Stimulated activated CD8-positive, alpha-beta memory T cell treated with anti-CD3 and anti-CD28 coated beads, Interleukin-4, amount 100 ng/mL, for 4 hours (primary cell): ENCODE measurements around the gene P2RY6.

Experiments
- DNase-seq, 2 donors: peaks; one replicate each; pipeline ENCODE4 v3.0.0-alpha.2; 2020; ENCODE audit warnings: low read depth in 2 of 2, low spot score in 1 of 2

Gene P2RY6

DNA sequence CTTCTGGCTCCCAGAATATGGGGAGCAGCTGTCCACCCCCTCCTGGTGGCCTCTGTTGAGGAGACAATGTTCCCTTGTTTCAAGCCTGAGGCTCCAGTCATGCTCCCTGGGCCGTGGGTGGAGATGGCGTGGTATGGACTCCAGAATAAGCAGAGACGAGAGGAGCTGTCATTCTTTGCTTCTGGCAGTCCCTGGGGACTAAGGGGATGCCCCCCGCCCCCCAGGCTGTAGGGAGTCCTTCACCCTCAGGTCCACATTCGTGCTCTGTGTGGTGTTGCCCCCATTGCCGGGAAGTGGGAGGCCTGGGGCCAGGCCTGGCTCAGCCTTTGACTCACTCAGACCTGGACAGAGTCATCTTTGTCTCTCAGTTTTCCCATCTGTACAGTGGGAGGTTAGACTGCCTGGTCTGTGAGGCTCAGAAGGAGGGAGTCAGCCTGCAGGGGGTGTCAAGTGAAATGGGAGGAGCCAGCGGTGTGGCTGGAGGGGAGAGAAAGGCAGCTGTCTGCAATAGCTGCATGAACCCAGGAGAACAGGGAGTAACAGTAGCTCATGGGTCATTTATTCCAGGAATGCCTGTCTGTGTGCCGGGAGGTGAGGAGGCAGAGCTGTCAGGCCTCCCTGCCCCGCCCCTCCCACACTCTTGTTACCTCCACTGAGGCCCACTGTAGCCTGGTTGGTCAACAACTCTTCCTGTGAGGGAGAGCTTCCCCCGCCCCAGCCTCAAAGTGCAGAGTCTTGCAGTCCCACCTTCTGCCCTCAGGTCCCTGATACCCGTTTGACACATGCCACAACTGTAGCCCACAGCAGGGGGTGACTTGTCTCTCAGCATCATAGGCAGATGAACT, 42.2 kb downstream of the P2RY6 start:
- DNase-seq, result no peak

DNA sequence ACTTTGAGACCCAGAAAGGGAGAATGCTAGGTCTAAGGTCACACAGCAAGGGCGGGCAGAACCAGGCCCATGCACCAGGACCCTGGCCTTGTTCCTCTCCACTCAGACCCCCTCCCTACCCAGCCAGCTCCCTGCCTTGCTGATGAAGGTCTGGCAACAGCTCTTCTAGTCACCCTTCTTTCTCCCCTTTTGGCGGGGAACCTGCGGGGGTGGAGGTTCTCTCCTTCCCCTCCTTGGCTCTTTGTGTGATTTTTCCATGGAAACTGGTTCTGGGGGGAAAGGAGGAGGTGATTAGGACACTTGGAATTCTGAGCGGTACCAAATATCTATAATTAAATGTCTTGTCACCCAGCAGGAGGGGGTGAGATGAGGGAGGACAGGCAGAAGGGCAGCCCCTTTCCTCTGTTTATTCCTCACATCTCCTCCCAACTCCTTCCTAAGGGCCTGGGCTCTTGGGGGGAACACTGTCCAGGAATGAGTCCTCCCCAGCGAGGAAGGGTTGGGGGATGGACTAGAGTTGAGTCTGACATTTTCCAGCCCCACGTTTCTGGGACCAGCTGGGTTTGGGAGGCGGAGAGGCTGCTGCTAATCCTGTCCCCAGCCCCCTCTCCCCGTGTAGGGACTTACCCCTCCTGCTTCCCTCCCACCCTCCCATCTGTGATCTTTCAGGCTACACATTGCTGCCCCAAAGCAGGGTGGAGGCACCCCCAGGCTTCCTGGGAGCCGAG, 43.3 kb downstream of the P2RY6 start:
- no peak for DNase-seq

DNA sequence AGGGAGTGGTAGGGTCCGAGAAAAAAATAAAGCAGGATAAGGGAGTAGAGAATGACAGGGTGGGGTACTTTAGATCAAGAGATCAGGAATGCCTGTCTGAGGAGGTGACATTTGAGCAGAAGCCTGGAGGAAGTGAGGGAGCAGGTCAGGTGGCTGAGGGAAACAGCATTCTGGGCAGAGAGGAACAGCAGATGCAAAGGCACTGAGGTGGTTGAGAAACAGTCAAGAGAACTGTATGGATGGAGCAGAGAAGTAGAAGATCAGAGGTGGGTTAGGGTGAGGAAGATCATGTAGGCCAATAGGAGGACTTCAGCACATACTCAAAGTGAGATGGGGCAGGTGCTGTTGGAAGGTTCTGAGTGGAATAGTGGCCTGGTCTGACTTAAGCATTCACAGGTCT, 44.3 kb downstream of the P2RY6 start:
- DNase-seq, result no peak

DNA sequence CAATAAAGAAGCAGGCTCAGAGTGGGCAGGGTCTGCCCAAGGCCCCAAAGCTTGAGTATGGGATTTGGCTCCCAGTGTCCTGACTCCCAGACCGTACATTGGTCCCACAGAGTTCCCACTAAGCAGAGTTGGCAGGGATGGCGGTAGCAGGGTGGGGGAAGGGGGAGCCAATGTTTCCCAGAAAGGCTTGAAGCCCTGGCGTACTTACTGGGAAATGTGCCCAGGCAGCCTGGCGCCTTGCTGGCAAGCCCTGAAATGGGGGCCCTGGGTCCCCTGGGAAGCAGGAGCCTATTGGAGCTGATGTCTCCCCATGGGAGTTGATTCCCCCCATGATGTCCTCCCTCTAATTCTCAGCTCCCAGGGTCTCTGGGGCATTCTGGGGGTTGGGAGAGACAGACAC, 45.2 kb downstream of the P2RY6 start:
- DNase-seq, result no peak

DNA sequence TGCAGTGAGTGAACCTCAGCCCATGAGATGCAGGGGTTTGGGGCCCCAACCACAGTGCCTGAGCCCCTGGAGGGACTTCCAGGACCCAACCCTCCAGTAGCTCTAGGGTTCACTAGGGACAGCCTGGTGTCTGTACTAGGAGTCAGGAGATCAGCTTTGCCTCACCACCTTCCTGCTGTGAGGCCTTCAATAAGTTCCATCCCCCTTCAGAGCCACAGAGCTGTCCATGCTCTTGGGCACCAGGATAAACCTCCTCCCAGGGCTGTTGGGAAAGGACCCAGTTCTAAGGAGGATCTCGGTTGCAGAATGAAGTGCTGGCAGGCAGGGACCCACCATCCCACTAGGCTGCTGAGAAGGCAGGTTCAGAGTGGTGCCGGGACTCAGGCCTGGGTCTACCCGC, 45.7 kb downstream of the P2RY6 start:
- no peak for DNase-seq

DNA sequence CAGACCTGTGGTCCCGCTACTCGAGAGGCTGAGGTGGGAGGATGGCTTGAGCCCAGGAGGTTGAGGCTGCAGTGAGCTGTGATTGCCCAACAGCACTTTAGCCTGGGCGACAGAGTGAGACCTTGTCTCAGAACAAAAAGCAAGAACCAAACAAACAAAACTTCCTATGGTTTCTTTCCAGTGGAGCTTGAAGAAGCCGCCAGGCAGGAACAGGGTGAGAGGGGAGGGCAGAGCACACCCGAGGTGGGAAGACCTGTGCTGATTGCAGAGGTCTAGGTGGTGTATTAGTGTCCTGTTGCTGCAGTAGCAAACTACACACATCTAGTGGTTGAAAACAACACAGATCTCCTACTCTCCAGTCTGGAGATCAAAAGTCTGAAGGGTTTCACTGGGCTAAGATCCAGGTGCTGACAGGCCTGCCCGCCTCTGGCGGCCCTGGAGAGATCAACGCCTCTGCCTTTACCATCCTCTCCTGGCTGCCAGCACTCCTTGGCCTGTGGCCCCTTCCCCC, 46.4 kb downstream of the P2RY6 start:
- no peak for DNase-seq

DNA sequence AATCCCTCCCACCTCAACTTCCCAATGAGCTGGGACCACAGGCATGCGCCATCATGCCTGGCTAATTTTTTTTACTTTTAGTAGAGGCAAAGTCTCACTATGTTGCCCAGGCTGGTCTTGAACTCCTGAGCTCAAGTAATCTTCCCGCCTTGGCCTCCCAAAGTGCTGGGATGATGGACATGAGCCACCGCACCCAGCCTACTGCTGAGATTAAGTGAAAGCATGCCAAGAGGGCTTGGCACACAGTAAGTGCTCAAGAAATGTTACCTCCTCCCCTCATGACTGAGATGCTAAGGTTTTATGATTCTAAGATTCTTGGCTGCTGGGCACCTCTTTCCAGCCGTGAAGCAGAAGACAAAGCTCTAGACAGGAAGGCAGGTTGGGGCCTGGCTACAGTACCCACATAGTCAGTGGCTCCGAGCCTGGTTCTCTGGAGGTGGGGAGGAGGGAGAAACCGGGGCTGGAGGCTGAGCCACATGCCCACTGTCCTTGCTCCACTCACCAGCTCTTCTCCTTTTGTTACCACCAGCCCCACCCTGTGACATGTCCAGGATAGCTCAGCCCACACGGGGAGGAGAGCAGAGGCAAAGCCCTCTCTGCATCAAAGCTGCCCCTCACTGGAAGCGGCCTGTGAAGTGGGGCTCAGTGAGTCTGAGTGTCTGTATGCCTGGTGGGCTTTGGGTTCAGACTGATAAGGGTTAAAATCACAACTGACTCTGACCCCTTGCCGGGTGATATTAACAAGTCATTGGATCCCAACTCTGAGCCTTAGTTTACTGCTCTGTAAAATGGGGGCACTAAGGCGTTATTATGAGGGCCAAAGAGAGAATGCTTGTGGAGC, 48.8 kb downstream of the P2RY6 start:
- DNase-seq, result no peak

DNA sequence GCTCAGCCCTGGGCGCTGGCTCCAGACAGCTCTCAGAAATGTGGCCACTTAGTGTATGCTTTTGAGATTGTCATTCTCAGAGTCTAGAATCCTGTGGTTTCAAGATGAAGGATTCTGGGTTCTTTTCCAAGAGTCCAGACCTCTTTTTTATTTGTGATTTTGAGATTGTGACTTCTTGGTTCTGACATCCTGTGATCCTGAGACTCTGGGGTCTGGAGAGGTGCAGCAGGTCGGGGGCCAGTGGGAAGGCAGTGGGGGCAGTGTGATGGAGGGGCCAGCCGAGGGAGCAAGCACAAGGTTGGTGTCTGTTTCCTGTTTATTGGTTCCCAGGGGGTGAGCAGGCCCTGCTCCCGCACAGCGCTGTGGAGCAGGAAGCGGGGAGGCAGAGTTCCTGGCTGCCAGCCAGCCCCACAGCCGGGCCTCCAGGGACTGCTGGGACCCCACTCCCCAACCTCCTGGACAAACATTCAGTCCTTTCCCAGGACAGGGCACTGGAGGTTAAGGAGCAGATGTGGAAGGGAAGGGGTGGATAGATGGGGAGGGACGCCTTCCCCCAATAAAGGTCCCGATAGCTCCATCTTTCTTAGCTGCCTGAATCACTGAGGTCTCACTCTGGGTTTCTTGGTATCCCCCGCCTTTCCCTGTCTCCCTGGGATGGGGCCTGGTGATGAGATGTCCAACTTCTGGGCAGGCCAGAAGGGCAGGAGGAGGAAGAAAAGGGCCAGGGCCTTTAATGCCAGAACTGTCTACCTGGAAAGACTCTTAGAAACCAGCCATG, 49.7 kb downstream of the P2RY6 start:
- no peak for DNase-seq

DNA sequence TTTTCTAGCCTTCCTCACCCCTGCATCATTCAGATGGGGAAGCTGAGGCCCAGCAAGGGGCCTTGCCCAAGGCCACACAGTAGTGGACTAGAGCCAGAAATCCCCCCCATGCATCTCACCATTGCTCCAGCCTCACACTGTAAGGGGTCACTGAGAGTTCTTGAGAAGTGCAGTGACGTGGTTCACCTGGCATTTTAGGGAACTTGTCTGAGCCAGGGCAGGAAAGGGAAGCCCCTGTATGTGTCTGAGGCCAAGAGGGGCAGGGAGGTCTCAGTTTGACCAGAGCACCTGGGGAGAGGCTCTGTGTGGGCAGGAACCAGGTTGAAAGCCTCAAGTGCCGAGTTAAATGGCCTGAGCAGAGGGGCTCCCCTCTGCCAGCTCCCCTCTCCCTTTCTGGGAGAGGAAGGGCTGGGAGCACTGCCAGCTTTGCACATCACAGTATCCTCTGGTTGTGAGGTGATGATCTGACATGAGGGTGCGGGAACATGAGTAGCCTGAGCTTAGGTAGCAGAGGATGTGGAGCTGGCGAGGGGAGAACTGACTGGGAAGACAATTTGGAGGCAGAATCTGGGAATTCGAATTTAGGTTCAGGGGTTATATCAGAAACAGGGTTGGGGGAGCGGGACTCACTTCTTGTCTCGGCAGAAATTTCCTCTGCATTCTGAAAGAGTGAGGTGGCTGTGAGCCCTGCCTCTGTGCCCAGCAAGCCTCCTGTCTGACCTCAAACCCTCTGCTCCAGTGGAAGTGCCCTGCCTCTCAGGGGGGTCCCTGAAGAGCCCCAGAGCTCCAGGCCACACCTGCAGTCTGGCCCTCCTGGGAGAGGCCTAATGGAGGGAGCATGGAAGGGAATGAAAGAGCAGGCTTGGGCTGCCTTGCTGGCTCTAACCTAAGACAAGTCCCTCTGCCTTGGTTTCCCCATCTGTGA, 50.5 kb downstream of the P2RY6 start:
- DNase-seq, result no peak

DNA sequence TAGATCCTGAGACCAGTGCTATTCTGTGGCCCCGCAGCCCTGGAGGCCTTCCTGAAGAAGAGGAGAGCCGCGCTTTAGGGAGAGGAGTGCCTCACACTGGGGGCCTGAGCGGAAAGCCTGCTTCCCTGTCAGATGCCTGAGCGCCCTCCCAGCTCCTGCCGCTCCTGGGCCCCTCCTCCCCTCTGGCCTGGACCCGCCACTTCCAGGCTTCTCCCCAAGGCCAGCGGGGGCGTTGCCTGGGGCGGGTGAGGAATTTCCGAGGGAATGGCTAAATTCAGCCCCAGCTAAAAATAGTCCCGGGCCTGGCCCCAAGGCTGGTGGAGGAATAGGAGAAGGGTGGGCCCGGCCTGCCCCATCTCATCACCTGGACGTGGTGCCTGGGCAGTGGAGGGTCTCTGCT, 51.3 kb downstream of the P2RY6 start:
- DNase-seq, result no peak

DNA sequence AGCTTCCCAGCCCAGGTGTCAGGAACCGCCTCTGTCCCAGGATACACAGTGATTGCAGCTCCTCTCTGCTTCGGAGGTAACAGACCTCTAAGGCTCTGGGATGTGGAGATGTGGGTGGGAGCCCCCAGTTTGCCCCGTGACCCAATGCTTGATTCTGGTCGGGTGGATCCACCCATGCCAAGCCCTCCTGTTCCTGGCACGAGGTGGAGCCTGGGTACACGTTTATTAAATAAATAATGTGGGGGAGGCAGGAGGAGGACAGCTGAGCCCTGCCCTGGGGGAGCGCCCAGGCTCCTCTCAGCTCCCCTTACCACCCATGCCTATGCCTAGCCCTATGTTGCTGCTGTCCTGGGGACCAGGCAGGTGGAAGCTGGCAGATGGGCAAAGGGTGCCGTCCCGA, 52.0 kb downstream of the P2RY6 start:
- DNase-seq, result no peak

DNA sequence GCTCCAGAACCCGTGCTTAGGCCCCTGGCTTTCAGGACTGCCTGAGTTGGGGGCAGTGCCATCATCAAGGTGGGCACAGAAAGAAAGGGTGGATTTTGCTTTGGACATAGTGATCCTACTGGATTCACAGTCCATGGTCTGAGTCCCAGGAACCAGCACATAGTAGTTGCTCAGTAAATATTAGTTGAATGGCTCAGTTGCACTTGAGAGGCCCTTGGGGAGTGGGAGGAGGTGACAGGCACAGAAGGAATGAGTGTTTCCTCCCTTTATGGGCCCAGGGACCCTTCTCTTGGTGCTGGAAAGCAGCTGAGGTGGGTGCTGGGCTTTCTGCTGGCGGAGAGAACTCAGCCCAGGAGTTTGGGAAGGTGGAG, 52.5 kb downstream of the P2RY6 start:
- no peak for DNase-seq

DNA sequence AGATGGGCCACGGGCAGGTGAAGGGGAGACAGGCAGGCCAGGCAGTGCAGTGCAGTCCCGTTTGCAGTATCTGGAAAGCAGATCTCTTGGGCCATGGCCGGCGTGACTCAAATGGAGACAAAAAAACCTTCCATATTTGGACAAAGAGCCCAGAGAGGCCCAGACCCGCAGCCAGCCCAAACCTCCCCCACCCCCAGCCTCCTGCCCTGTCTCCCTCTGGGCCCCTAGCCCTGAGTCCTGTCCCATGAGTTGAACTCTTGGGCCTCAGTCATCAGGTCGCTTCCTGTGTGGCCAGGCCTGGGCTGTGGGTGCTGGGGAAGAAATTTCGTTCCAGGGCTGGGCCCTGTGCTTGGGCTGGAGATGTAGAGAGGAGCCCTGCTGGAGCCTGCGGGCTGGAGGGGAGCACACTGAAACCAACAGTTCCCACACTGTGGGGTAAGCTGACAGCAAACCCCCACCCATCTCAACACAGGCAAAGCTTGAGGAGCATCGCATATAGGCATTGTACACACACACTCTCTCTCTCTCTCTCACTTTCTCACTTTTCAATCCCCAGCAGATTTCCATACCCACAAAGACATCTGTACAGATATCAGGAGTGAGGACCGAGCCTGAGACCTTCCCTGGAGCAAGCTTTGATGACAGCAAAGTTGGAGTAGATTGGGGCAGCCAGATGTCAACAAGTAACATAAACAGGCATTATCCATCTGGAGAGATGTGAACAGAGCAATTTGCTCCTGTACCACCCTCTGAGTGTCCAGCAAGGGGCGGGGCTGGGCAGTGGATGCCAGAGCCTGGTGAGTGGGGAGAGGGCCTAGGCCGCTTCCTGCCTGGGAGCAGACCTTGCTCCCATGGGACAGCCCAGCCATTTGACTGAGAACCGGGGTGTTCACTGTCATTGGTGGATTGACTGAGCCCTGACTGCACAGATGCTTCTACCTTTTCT, 53.2 kb downstream of the P2RY6 start:
- DNase-seq, result no peak

DNA sequence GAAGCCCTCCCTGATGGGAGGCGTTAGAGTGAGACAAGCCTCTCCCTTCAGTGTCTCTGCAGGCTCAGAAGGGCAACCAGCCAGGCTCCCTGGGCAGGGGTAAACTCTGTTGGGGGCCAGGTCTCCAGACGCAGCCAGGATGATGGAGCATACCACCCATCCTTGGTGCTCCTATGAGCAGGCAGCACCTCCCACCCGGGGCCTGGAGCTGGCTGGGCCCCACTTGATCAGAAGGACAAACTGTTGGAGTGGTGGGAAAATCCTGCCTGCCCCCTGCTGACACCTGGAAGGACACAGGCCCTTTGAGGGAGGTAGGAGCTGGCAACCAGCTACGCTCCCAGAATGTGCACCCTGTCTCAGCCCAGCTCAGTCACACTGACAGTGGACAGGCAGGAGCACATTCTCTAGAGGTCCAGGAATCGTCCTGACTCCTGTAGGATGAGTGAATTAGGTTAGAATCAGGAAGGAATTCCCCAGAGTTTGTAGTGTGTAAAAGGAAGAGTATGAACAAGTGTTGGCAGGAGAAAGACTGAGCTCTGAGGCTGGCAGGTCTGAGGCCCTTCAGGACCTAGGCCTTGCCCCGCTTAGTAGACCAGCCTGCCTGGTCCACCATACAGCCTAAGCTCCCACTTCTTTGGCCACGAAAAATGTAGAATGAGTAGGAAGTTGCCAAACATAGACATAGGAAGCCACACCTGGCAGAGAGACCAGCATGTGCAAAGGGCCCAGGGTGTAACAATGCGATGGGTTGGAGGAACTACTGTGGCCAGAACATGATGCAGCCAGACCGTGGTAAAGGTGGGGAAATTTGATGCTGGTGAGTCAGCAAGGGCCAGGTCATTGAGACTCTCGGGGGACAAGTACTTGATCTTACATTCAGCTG, 55.0 kb downstream of the P2RY6 start:
- no peak for DNase-seq

DNA sequence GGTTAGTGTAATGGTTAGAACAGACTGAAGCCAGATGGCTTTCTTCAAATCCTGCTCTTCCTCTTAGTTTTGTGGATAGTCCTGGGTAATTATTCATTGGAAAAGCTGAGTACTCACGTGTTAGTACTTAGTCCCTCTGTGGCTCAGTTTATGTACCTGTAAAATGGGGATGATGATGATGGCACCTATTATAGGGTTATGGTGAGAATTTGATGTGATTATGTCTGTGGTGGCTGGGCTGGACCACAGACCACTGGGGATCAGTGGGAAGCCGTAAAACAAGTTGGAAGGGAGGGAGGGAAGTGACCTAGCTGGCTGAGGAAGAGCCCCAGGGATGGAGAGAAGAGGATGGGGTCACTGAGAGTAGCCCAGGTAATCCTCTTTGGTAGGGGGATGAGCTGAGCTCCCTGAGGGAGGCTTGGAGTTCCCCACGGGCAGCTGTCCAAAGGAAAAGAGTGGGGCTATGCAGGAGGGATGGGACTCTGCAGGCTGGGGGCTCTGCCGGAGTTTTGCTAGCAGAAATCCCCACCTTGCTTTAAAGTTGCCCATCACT, 55.8 kb downstream of the P2RY6 start:
- DNase-seq, result no peak

DNA sequence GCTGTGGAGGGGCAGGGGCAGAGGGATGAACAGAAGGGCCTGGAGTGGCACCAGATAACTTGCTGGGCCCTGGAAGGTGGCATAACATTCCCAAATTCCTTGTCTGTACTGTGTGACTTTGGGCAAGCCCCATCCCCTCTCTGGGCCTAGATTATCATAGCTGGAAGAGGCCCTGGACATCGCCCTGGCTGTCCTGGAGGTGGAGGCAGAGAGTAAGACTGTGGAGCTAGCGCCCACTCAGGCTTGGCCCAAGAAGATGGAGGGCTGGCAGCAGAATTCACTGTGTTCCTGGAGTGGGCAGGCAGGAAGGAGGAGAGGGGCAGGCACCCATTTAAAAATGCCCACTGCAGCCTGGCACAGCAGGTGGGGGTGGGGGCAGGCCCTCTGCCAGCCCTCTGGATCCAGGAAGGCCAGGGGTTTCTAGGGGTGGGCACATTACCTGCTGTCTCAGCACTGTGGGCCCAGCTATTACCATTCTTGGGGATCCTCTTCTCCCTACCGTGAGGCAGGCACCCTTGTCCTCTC, 58.5 kb downstream of the P2RY6 start:
- no peak for DNase-seq
